GM23338 (cell line): ENCODE measurements around the gene HBZ.

Source experiments
- CREB1 ChIP-seq: fragments of 250-450 bp; sonication (Bioruptor Pico); IDR thresholded peaks from 2 replicates; pipeline ENCODE4 v1.5.0; 2020; ENCODE audit warnings: low read depth, mild to moderate bottlenecking, moderate library complexity
- CTCF ChIP-seq, 2 experiments: fragments of 200-600 bp in 1 of 2; sonication (generic) in 1 of 2; conservative IDR thresholded peaks; 2 replicates each; pipeline versions ENCODE4 v1.5.1 to v1.6.1; 2016 to 2017; ENCODE audit warnings: antibody characterized with exemption in 2 of 2, low read depth in 2 of 2, mild to moderate bottlenecking in 2 of 2, moderate library complexity in 1 of 2
- ETS1 ChIP-seq: IDR thresholded peaks from 2 replicates; pipeline ENCODE4 v1.6.1; 2016; ENCODE audit warnings: antibody characterized with exemption
- EZH2 ChIP-seq: fragments of 200-600 bp; sonication (generic); IDR thresholded peaks from one replicate; pipeline ENCODE4 v1.8.0; 2017; ENCODE audit warnings: antibody characterized with exemption, mild to moderate bottlenecking, low read depth; ENCODE audit not compliant: unreplicated experiment
- EZH2phosphoT487 ChIP-seq: fragments of 200-600 bp; sonication (generic); IDR thresholded peaks from one replicate; pipeline ENCODE4 v1.8.1; 2018; ENCODE audit warnings: antibody characterized with exemption; ENCODE audit not compliant: unreplicated experiment
- NANOG ChIP-seq: IDR thresholded peaks from 2 replicates; pipeline ENCODE4 v1.6.1; 2016; ENCODE audit warnings: antibody characterized with exemption, borderline replicate concordance
- POLR2AphosphoS5 ChIP-seq: IDR thresholded peaks from 2 replicates; pipeline ENCODE4 v1.6.1; 2016; ENCODE audit warnings: antibody characterized with exemption, low read depth
- REST ChIP-seq: IDR thresholded peaks from one replicate; pipeline ENCODE4 v1.6.1; 2018; ENCODE audit warnings: antibody characterized with exemption; ENCODE audit not compliant: unreplicated experiment
- STAT1 ChIP-seq: IDR thresholded peaks from one replicate; pipeline ENCODE4 v1.6.1; 2016; ENCODE audit warnings: antibody characterized with exemption; ENCODE audit not compliant: unreplicated experiment
- ZNF114 ChIP-seq: fragments of 250-450 bp; sonication (Bioruptor Pico); IDR thresholded peaks from 2 replicates; pipeline ENCODE4 v1.5.0; 2020; ENCODE audit warnings: mild to moderate bottlenecking, moderate library complexity
- ZNF331 ChIP-seq: fragments of 250-450 bp; sonication (Bioruptor Pico); IDR thresholded peaks from 2 replicates; pipeline ENCODE4 v1.5.0; 2020; ENCODE audit warnings: low read depth, mild to moderate bottlenecking, moderate library complexity

GRCh38 chr16:175011-175949 is 22.8 kb downstream of the HBZ start:
- no peak for TF ChIP-seq POLR2AphosphoS5
- TF ChIP-seq CTCF (conservative IDR thresholded peaks at IDR 0.05; ENCODE audit: low read depth in 2 of 2), result no peak
- TF ChIP-seq REST, result no peak
- TF ChIP-seq EZH2phosphoT487, result no peak
- no peak for TF ChIP-seq ZNF331
- TF ChIP-seq EZH2, result peak; percentile 70
- no peak for TF ChIP-seq CREB1 (CRISPR knock-in tag)
- no peak for TF ChIP-seq ZNF114 (CRISPR knock-in tag)
- no peak for TF ChIP-seq ETS1
- no peak for TF ChIP-seq NANOG
- TF ChIP-seq STAT1, result no peak
